SK-N-MC (cell line): Measurements from ENCODE around the gene VSNL1.

Experiments used
- EZH2 ChIP-seq: fragments of 200-600 bp; sonication (generic); IDR thresholded peaks from one replicate; pipeline ENCODE4 v1.6.1; 2017; ENCODE audit warnings: antibody characterized with exemption
- FOXP2 ChIP-seq: optimal IDR thresholded peaks from 2 replicates; pipeline ENCODE3; 2011; ENCODE audit warnings: mild to moderate bottlenecking, moderate library complexity; ENCODE audit not compliant: insufficient read depth; ENCODE audit errors: extremely low read length, control extremely low read depth
- POLR2AphosphoS5 ChIP-seq: IDR thresholded peaks from 2 replicates; pipeline ENCODE4 v1.6.1; 2012; ENCODE audit warnings: mild to moderate bottlenecking, low read depth, low read length, borderline replicate concordance

DNA sequence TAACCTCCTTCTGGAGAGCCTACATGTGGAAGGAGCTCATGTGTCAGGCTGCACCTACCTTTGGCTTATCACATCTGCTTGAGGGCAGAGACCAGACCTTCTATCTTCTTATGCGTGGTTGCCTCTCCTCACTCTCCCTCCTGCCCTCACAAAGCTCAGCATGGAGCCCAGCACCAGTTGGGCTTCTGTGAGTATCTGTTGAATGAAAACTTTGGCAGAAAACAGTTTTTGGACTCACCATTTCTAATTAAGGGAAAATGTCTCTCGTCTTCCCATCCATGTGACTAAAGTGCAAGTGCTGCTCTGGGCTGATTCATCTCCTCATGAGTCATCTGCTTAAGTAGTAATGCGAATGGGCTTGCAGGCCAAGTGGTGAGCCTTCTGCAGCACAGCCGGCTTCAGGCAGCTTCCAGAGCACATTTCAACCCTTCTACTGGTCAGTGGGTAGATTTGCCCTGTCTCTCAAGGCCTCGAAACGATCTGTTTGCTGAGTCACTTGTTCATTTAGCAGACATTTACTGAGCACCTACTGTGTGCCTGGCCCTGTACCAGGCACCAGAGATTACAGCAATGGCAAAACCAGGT, 102.6 kb downstream of the VSNL1 start:
- TF ChIP-seq EZH2: no peak
- TF ChIP-seq POLR2AphosphoS5: no peak
- TF ChIP-seq FOXP2: no peak
